ENCODE measurements around the gene MAG. TPM values are rescaled to one million over a fixed set of nuclear protein-coding genes. Genes with fewer than 3 reads are reported as not detected.
"Not testable (repeated sequence)": the region's sequence is repeated elsewhere in the genome, so short reads cannot be mapped to it uniquely, and the experiment has no call there.

The MAG gene
- total RNA-seq, 1 donor from 2014 or later = not detected

DNA sequence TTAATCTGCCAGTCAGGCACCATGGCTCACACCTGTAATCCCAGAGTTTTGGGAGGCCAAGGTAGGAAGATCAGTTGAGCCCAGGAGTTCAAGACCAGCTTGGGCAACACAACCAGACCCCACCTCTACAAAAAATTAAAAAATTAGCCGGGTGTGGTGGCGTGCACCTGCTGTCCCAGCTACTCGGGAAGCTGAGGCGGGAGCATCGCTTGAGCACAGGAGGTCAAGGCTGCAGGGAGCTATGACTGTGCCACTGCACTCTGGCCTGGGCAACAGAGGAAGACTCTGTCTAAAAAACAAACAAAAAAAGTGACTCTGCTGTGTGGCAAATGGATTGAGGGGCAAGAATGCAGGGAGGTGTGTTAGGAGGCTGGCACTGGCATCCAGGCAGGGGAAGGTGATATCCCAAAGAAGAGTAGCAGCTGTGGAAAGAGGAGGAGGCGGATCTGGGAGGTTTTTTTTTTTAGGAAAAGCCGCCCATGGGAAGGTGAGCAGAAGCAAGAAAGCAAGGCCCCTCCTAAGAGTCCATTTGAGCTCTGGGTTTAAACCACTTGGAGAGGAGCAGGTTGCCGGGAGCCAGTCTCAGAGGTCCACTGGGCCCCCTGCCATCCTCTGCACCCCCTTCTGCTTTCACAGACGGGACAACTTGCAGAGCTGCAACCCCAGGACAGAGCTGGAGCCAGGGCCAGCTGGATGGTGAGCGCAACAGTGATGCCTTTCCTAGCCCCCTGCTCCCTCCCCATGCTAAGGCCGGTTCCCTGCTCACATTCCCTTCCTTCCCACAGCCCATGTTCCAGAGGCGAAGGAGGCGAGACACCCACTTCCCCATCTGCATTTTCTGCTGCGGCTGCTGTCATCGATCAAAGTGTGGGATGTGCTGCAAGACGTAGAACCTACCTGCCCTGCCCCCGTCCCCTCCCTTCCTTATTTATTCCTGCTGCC lies 7.5 kb upstream of the MAG start:
- no peak overlapping the region for H3K4me3 Mint-ChIP-seq (ENCODE audit: unreplicated experiment)
- TF ChIP-seq, protein P1, sequence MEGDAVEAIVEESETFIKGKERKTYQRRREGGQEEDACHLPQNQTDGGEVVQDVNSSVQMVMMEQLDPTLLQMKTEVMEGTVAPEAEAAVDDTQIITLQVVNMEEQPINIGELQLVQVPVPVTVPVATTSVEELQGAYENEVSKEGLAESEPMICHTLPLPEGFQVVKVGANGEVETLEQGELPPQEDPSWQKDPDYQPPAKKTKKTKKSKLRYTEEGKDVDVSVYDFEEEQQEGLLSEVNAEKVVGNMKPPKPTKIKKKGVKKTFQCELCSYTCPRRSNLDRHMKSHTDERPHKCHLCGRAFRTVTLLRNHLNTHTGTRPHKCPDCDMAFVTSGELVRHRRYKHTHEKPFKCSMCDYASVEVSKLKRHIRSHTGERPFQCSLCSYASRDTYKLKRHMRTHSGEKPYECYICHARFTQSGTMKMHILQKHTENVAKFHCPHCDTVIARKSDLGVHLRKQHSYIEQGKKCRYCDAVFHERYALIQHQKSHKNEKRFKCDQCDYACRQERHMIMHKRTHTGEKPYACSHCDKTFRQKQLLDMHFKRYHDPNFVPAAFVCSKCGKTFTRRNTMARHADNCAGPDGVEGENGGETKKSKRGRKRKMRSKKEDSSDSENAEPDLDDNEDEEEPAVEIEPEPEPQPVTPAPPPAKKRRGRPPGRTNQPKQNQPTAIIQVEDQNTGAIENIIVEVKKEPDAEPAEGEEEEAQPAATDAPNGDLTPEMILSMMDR (IDR thresholded peaks at IDR 0.05) = no peak
- H3K36me3 Mint-ChIP-seq (ENCODE audit: unreplicated experiment) = peaks cover 2% of the 10 kb centered on the region

DNA sequence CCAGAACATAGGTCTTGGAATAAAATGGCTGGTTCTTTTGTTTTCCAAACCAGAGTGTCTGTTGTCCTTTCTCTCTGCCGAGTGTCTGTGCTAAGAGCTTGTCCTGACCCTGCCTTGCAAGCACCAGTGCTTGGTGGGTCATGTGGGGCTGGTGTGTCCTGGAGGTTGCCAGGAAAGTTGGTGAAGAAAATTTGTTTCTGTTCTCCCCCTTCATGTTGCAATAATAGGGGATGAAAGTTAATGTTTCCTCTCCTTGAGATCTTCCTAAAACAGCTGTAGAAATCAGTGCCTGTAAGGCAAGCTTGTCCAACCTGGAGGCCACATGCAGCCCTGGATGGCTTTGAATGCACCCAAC lies 6.9 kb upstream of the MAG start:
- Mint-ChIP-seq H3K4me1 (ENCODE audit: unreplicated experiment) (no peaks in the 10 kb centered on the region), H3K27me3 (ENCODE audit: unreplicated experiment) (peaks cover 14% of the 10 kb centered on the region), H3K27ac (ENCODE audit: unreplicated experiment) (no peak overlapping the region), H3K4me3 (ENCODE audit: unreplicated experiment) (no peak overlapping the region), H3K36me3 (ENCODE audit: unreplicated experiment) (no peaks in the 10 kb centered on the region), H3K9me3 (ENCODE audit: unreplicated experiment) (no peaks in the 10 kb centered on the region)
- no peak for DNase-seq (ENCODE audit: extremely low spot score, unreplicated experiment)
- TF ChIP-seq, protein P1 (IDR thresholded peaks at IDR 0.05) = no peak

More for the DNA sequence above, 7.5 kb upstream of the MAG start:
- Mint-ChIP-seq H3K27me3 (ENCODE audit: unreplicated experiment) (peaks cover 14% of the 10 kb centered on the region), H3K4me1 (ENCODE audit: unreplicated experiment) (no peaks in the 10 kb centered on the region), H3K27ac (ENCODE audit: unreplicated experiment) (no peak overlapping the region), H3K9me3 (ENCODE audit: unreplicated experiment) (no peaks in the 10 kb centered on the region)
- no peak for DNase-seq (ENCODE audit: extremely low spot score, unreplicated experiment)

DNA sequence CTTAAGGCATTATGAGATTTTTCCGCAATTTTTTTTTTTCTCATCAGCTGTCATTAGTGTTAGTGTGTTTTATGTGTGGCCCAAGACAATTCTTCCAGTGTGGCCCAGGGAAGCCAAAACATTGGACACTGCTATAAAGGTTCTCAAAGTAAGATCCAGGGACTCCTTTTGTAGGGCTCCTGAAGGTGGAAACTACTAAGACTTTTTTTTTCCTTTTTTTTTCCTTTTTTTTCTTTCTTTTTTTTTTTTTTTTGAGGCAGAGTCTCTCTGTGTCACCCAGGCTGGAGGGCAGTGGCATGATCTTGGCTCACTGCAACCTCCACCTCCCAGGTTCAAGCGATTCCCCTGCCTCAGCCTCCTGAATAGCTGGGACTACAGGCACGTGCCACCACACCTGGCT lies 6.5 kb upstream of the MAG start:
- not testable (repeated sequence) for H3K4me3 Mint-ChIP-seq (ENCODE audit: unreplicated experiment); H3K9me3 Mint-ChIP-seq (ENCODE audit: unreplicated experiment); H3K27ac Mint-ChIP-seq (ENCODE audit: unreplicated experiment); DNase-seq (ENCODE audit: extremely low spot score, unreplicated experiment); H3K36me3 Mint-ChIP-seq (ENCODE audit: unreplicated experiment); H3K4me1 Mint-ChIP-seq (ENCODE audit: unreplicated experiment)
- H3K27me3 Mint-ChIP-seq (ENCODE audit: unreplicated experiment) = peaks cover 14% of the 10 kb centered on the region

DNA sequence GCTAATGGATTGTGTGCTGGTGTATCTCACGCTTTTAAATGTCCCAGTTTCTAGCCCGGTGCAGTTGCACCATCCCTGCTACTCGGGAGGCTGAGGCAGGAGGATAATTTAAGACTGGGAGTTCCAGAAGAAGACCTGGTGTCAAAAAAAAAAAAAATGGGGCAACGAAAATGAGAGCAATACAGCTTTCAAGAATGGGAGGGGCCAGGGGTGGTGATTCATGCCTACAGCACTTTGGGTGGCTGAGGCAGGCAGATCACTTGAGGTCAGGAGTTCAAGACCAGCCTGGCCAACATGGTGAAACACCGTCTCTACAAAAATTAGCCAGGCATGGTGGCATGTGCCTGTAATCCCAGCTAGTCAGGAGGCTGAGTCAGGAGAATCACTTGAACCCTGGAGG lies 5.9 kb upstream of the MAG start:
- not testable (repeated sequence) for DNase-seq (ENCODE audit: extremely low spot score, unreplicated experiment); H3K27ac Mint-ChIP-seq (ENCODE audit: unreplicated experiment); H3K4me1 Mint-ChIP-seq (ENCODE audit: unreplicated experiment); H3K4me3 Mint-ChIP-seq (ENCODE audit: unreplicated experiment); H3K36me3 Mint-ChIP-seq (ENCODE audit: unreplicated experiment); H3K9me3 Mint-ChIP-seq (ENCODE audit: unreplicated experiment)
- H3K27me3 Mint-ChIP-seq (ENCODE audit: unreplicated experiment) = peaks cover 16% of the 10 kb centered on the region

DNA sequence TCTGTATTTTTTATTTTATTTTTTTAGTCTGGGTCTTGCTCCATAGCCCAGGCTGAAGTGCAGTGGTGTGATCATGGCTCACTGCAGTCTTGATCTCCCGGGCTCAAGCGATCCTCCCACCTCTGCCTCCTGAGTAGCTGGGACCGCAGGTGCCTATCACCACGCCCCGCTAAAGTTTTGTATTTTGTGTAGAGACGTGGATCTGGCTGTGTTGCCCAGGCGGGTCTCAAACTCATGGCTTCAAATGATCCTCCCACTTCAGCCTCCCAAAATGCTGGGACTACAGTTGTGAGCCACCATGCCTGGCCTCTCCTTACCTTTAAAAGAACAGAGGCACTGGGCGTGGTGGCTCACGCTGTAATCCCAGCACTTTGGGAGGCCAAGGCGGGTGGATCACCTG lies 4.2 kb upstream of the MAG start:
- H3K4me3 Mint-ChIP-seq (ENCODE audit: unreplicated experiment) = no peak overlapping the region
- no peaks in the 10 kb centered on the region for H3K4me1 Mint-ChIP-seq (ENCODE audit: unreplicated experiment)
- TF ChIP-seq, protein P1 (IDR thresholded peaks at IDR 0.05) = no peak
- DNase-seq (ENCODE audit: extremely low spot score, unreplicated experiment) = no peak
- no peak overlapping the region for H3K27ac Mint-ChIP-seq (ENCODE audit: unreplicated experiment)
- H3K27me3 Mint-ChIP-seq (ENCODE audit: unreplicated experiment) = peaks cover 20% of the 10 kb centered on the region
- H3K9me3 Mint-ChIP-seq (ENCODE audit: unreplicated experiment) = no peaks in the 10 kb centered on the region
- H3K36me3 Mint-ChIP-seq (ENCODE audit: unreplicated experiment) = no peaks in the 10 kb centered on the region

DNA sequence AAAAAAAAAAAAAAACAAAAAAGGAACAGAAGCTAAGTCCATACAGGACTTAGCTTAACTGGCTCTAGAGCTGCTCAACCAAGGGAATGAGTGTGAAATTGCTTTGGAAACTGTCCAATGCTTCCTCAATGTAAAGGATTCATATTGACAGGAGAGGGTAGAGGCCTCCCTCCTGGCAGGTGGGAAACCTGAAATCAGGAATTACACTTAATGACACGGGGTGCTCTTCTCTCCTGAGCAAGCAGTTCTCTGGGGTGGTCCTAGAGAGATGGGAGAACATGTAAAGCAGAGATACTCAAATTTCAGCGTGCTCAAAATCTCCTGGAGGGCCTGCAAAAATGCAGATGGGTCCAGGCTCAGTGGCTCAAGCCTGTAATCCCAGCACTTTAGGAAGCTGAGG lies 3.6 kb upstream of the MAG start:
- H3K27me3 Mint-ChIP-seq (ENCODE audit: unreplicated experiment) = peaks cover 18% of the 10 kb centered on the region
- H3K36me3 Mint-ChIP-seq (ENCODE audit: unreplicated experiment) = no peaks in the 10 kb centered on the region
- TF ChIP-seq, protein P1 (IDR thresholded peaks at IDR 0.05) = no peak
- H3K4me1 Mint-ChIP-seq (ENCODE audit: unreplicated experiment) = no peaks in the 10 kb centered on the region
- no peak overlapping the region for H3K27ac Mint-ChIP-seq (ENCODE audit: unreplicated experiment)
- no peaks in the 10 kb centered on the region for H3K9me3 Mint-ChIP-seq (ENCODE audit: unreplicated experiment)
- H3K4me3 Mint-ChIP-seq (ENCODE audit: unreplicated experiment) = no peak overlapping the region
- DNase-seq (ENCODE audit: extremely low spot score, unreplicated experiment) = no peak

All from osteocyte (in vitro differentiated cells).